AG20443 (cell line): ENCODE data around the gene TUBB2A.

Experiments
- DNase-seq: peaks from one replicate; pipeline ENCODE4 v3.0.0; 2012; ENCODE audit warnings: low spot score, mixed read lengths

TUBB2A gene

DNA sequence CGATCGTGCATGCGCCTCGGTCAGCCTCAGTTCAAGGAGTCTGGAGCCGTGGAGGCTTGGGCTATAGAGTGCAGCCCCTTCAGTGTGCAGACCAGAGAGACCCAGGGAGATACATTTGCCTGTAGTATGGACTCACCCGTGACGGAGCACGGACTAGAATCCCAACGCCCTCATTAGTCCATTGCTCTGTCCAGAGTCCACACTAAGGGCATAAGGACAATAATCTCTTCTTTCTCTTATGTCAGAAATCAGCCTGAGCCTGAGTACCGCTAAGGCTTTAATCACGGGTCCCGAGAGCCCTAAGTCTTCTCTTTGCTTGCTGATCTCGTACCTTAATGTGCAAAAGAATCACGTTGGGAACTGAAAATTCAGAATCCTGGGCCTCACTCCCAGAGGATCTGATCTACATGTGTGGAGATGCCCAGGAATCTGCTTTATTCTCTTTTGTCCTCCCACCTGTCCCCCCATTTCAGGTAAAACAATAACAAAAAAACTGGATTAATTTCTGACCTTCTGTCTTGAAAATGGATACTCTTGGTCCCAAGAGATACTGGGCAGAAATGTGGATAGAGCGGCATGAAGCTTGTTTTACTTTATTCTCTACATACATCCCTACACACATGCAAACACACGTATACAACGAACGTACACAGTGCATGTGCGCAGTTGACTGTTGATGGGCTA, 38.2 kb downstream of the TUBB2A start:
- DNase-seq, result peak; percentile 55

DNA sequence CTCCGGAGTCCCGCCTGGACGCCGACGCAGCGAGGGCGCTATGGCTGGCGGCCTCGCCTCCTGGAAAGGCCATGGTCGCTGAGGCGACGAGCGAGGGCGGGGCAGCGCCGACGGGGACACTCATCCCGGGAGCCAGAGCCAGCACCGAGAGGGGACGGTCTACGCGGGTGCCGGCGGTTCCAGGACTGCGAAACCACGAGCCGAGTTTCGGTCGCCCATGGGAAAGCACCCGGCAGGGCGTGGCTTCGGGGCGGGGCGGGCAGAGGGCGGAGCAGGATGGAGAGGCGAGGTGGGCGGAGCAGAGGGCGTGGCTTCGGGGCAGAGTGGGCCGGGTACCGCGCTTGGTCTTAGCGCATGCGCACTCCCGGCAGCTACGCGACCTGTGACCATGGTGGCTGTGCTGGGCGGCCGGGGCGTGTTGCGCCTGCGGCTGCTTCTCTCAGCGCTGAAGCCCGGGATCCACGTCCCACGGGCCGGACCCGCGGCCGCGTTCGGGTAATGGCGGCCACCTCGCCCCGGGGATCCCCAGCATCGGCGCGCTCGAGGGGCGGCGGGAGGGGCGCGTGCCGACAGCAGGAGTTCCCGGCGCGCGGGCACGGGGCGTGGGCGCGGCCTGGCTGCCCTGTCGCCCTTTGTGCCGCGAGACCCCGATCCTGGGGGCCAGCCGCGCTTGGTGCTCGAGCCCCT, 38.8 kb downstream of the TUBB2A start, which contains the start of gene BPHL:
TSS of gene BPHL (plus strand) at position 359 of the 687 bp plus-strand sequence. CDS start at position 389, 30 bp downstream.
- peak; percentile 100 for DNase-seq

DNA sequence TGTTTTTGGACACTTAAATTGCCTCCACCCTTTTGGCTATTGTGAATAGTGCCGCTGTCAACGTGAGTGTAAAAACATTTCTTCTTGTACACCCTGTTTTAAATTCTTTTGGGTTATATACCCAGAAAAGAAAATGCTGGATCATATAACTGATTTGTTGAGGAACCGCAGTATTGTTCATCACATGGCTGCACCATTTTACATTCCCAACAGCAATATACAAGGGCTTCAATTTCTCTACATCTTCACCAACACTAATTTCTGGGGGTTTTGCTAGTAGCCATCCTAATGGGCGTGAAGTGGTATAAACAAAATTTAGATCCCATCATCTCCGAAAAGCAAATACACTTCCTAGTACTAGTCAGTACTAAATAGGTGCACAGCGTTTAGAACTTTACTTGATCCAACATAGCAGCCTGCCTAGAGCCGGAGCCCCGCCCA, 39.4 kb downstream of the TUBB2A start:
- no peak for DNase-seq

DNA sequence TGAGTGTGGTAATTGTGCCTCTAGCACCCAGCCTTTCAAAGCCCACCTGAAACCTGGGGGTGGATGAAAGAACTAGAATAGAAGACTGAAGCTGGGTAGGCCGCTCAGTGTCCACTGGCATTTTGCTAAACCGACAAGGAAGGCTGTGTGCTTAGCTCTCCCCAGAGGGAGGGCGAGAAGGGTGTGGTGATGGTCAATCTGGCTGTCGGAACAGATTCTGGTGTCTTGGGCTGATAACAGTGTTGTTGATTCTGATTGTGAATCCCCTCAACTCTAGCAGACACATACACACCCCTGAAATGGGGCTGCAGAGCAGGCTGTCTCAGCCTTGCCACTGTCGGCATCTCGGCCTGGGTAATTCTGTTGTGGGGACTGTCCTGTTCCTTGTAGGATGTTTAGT, 43.0 kb downstream of the TUBB2A start:
- DNase-seq, result no peak

DNA sequence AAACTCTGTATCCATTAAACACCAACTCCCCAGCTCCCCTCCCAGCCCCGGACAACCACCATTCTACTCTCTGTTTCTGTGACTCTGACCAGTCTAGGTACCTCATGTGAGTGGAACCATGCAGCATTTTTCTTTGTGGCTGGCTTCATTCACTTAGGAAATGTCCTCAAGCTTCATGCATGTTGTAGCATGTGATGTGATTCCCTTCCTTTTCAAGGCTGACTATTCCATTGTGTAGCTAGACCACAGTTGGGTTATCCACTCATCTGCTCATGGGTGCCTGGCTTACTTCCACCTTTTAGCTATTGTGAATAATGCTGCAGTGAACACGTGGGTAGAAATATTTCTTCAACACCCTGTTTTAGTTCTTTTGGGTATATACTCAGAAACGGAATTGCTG, 47.6 kb downstream of the TUBB2A start:
- no peak for DNase-seq

DNA sequence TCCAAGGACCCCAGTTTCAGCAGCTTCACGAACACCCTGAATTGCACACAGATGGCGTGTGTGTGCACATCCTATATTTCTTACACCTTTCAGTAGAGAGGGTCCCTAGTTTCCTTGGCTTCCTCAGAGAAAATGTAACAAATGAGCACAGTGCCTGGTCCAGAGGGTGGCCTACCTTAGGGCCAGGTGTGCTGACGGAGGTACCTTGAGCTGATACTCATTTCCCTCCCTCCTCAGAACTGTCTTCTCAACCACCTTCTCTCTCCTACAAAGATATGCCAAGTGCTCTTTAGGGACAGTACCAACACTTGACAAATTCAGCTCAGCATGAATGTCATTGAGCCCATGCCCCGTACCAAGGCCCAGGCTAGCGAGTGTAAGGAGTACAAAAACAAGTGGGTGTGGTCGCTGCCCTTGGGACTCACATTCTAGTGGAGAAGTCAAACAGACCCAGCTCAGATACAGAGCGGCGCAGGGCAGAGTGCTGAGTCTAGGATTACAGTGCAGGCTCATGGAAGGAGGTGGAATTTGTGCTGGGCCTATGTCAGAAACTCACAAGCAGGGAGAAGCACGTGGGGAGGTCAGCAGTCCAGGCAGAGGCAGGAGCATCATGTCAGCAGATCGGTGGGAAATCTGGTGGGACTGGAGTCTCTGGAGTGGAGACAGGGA, 48.5 kb downstream of the TUBB2A start:
- DNase-seq, result no peak
